ENCODE measurements around the gene PTGDR2. TPM values are rescaled to one million over a fixed set of nuclear protein-coding genes. Genes with fewer than 3 reads are reported as not detected.

The PTGDR2 gene
- total and polyA plus RNA-seq, 4 donors, result 0.08 to 7.1 (median 0.32) TPM

- Histone ChIP-seq H3K4me3 (ENCODE audit: low read depth in 1 of 3, low read length in 3 of 3) (no peak overlapping the region), H3K9ac (ENCODE audit: low read depth in 1 of 2, low read length in 2 of 2) (no peak overlapping the region), H3K36me3 (ENCODE audit: control insufficient read depth in 4 of 4, insufficient read depth in 3 of 4, low read depth in 1 of 4, low read length in 3 of 4) (no peaks in the 10 kb centered on the region), H3K9me3 (ENCODE audit: control insufficient read depth in 4 of 4, low read length in 3 of 4) (peaks cover 0 to 5% (median 3%) of the 10 kb centered on the region in 4 donors), H3K4me1 (ENCODE audit: control insufficient read depth in 4 of 4, insufficient read depth in 4 of 4, low read length in 3 of 4) (no peaks in the 10 kb centered on the region), H3K27me3 (ENCODE audit: control insufficient read depth in 4 of 4, insufficient read depth in 4 of 4, low read length in 3 of 4) (peaks cover 0 to 2% (median 0%) of the 10 kb centered on the region in 4 donors), H3K27ac (ENCODE audit: low read depth in 1 of 2, low read length in 2 of 2) (no peak overlapping the region)
- DNase-seq (ENCODE audit: low spot score), result no peak
- whole genome bisulfite sequencing, result 92% methylated on average over 2 of the region's 2 CpGs
- TF ChIP-seq HNF4A (conservative IDR thresholded peaks at IDR 0.05) (no peak), CTCF (IDR thresholded peaks at IDR 0.05; ENCODE audit: low read depth, low read length, missing input control) (no peak), FOXA2 (IDR thresholded peaks at IDR 0.05) (no peak), NR2F2 (IDR thresholded peaks at IDR 0.05) (no peak), YY1 (IDR thresholded peaks at IDR 0.05) (no peak), HNF4G (IDR thresholded peaks at IDR 0.05) (no peak), GABPA (IDR thresholded peaks at IDR 0.05 in 1 of 2, conservative IDR thresholded peaks at IDR 0.05 in 1 of 2) (no peak), RXRA (IDR thresholded peaks at IDR 0.05) (no peak), MAX (IDR thresholded peaks at IDR 0.05) (no peak), ATF3 (IDR thresholded peaks at IDR 0.05) (no peak), ZBTB33 (IDR thresholded peaks at IDR 0.05) (no peak), RAD21 (IDR thresholded peaks at IDR 0.05) (no peak), EGR1 (IDR thresholded peaks at IDR 0.05; ENCODE audit: low read depth in 2 of 2) (no peak), TAF1 (conservative IDR thresholded peaks at IDR 0.05) (no peak)
Measured at GRCh38 chr11:60814112-60814511, 41.6 kb downstream of the PTGDR2 start.

- Histone ChIP-seq H3K27me3 (ENCODE audit: control insufficient read depth in 4 of 4, insufficient read depth in 4 of 4, low read length in 3 of 4) (peaks cover 0 to 2% (median 0%) of the 10 kb centered on the region in 4 donors), H3K4me3 (ENCODE audit: low read depth in 1 of 3, low read length in 3 of 3) (no peak overlapping the region), H3K9me3 (ENCODE audit: control insufficient read depth in 4 of 4, low read length in 3 of 4) (peaks cover 0 to 5% (median 3%) of the 10 kb centered on the region in 4 donors), H3K27ac (ENCODE audit: low read depth in 1 of 2, low read length in 2 of 2) (no peak overlapping the region), H3K36me3 (ENCODE audit: control insufficient read depth in 4 of 4, insufficient read depth in 3 of 4, low read depth in 1 of 4, low read length in 3 of 4) (no peaks in the 10 kb centered on the region), H3K4me1 (ENCODE audit: control insufficient read depth in 4 of 4, insufficient read depth in 4 of 4, low read length in 3 of 4) (no peaks in the 10 kb centered on the region), H3K9ac (ENCODE audit: low read depth in 1 of 2, low read length in 2 of 2) (no peak overlapping the region)
- 88% methylated on average over 1 of the region's 1 CpG for WGBS
- TF ChIP-seq MAX (IDR thresholded peaks at IDR 0.05), result no peak
- TF ChIP-seq HNF4A (conservative IDR thresholded peaks at IDR 0.05), result no peak
- no peak for TF ChIP-seq RAD21 (IDR thresholded peaks at IDR 0.05)
- no peak for TF ChIP-seq ATF3 (IDR thresholded peaks at IDR 0.05)
- TF ChIP-seq HNF4G (IDR thresholded peaks at IDR 0.05), result no peak
- no peak for TF ChIP-seq CTCF (IDR thresholded peaks at IDR 0.05; ENCODE audit: low read depth, low read length, missing input control)
- TF ChIP-seq JUND (IDR thresholded peaks at IDR 0.05), result no peak
- TF ChIP-seq FOXA2 (IDR thresholded peaks at IDR 0.05), result no peak
- no peak for TF ChIP-seq ZBTB33 (IDR thresholded peaks at IDR 0.05)
- no peak for TF ChIP-seq RXRA (IDR thresholded peaks at IDR 0.05)
- no peak for TF ChIP-seq REST (IDR thresholded peaks at IDR 0.05)
- no peak for DNase-seq (ENCODE audit: low spot score)
Measured at GRCh38 chr11:60813324-60813723, 42.4 kb downstream of the PTGDR2 start.

Measured in liver (tissue), 9 donors.